Type B pancreatic cell (in vitro differentiated cells): Measurements from ENCODE around the gene HOXB9. TPM values are rescaled to one million over a fixed set of nuclear protein-coding genes. Genes with fewer than 3 reads are reported as not detected.

ENCODE experiments used
- DNase-seq: peaks from one replicate; pipeline ENCODE4 v3.0.0; 2021; ENCODE audit warnings: mixed read lengths; ENCODE audit not compliant: unreplicated experiment; ENCODE audit errors: extremely low spot score
- H3K27ac Mint-ChIP-seq: 2 replicates; pipeline ENCODE4 v1.8.0; 2021; ENCODE audit warnings: mild to moderate bottlenecking, mixed read lengths
- H3K27me3 Mint-ChIP-seq: 2 replicates; pipeline ENCODE4 v1.8.0; 2021; ENCODE audit warnings: mixed read lengths
- H3K36me3 Mint-ChIP-seq: 2 replicates; pipeline ENCODE4 v1.8.0; 2021; ENCODE audit warnings: mixed read lengths
- H3K4me1 Mint-ChIP-seq: one replicate; pipeline ENCODE4 v1.8.0; 2021; ENCODE audit warnings: mixed read lengths; ENCODE audit not compliant: unreplicated experiment
- H3K4me3 Mint-ChIP-seq: 2 replicates; pipeline ENCODE4 v1.8.0; 2021; ENCODE audit warnings: mild to moderate bottlenecking, mixed read lengths
- H3K9me3 Mint-ChIP-seq: 2 replicates; pipeline ENCODE4 v1.8.0; 2021; ENCODE audit warnings: mixed read lengths
- CTCF ChIP-seq: fragments of 200-600 bp; sonication (generic); conservative IDR thresholded peaks from 2 replicates; pipeline ENCODE4 v1.5.0; 2021; ENCODE audit warnings: antibody characterized with exemption, mild to moderate bottlenecking
- total RNA-seq: library from RNA; stranded (reverse); gene quantifications from 2 replicates; pipeline ENCODE4 v1.2.1, GENCODE V29; 2021; ENCODE audit warnings: low replicate concordance

HOXB9 gene
- total RNA-seq, 1 donor from 2014 or later = 9.4 TPM

- Mint-ChIP-seq H3K27me3 (peaks cover 82% of the 10 kb centered on the region), H3K4me1 (peaks cover 4% of the 10 kb centered on the region), H3K36me3 (no peaks in the 10 kb centered on the region), H3K9me3 (no peaks in the 10 kb centered on the region), H3K27ac (no peak overlapping the region), H3K4me3 (no peak overlapping the region)
- TF ChIP-seq CTCF = no peak
- no peak for DNase-seq
Measured at GRCh38 chr17:48649741-48650140, 23.6 kb upstream of the HOXB9 start.

GRCh38 chr17:48647963-48648245 lies 21.7 kb upstream of the HOXB9 start:
- H3K4me1 Mint-ChIP-seq = peaks cover 4% of the 10 kb centered on the region
- DNase-seq = no peak
- no peaks in the 10 kb centered on the region for H3K9me3 Mint-ChIP-seq
- H3K36me3 Mint-ChIP-seq = no peaks in the 10 kb centered on the region
- TF ChIP-seq CTCF = no peak
- no peak overlapping the region for H3K27ac Mint-ChIP-seq
- H3K4me3 Mint-ChIP-seq = peak overlapping the region; percentile 36
- peaks cover 89% of the 10 kb centered on the region for H3K27me3 Mint-ChIP-seq

GRCh38 chr17:48647103-48647962 lies 21.2 kb upstream of the HOXB9 start:
- no peak for DNase-seq
- Mint-ChIP-seq H3K36me3 (no peaks in the 10 kb centered on the region), H3K27me3 (peaks cover 89% of the 10 kb centered on the region), H3K4me3 (peak overlapping the region; percentile 80), H3K27ac (no peak overlapping the region), H3K4me1 (peaks cover 4% of the 10 kb centered on the region), H3K9me3 (no peaks in the 10 kb centered on the region)
- peak; percentile 18 for TF ChIP-seq CTCF

GRCh38 chr17:48646183-48647102 lies 20.3 kb upstream of the HOXB9 start:
- Mint-ChIP-seq H3K27ac (no peak overlapping the region), H3K4me3 (peak overlapping the region; percentile 80)

More at GRCh38 chr17:48646183-48647102, 20.3 kb upstream of the HOXB9 start:
- Mint-ChIP-seq H3K4me1 (peaks cover 4% of the 10 kb centered on the region), H3K36me3 (no peaks in the 10 kb centered on the region), H3K9me3 (no peaks in the 10 kb centered on the region), H3K27me3 (peaks cover 92% of the 10 kb centered on the region)
- DNase-seq = no peak
- TF ChIP-seq CTCF = no peak
